Endothelial cell of umbilical vein (primary cell): ENCODE data around the gene RRP1.
"Not testable (repeated sequence)": the region's sequence is repeated elsewhere in the genome, so short reads cannot be mapped to it uniquely, and the experiment has no call there.

ENCODE experiments used
- CTCF ChIP-seq, 2 donors: IDR thresholded peaks; 1 replicate in 1 of 2; 2 replicates in 1 of 2; pipeline ENCODE4 v1.5.1; 2011; ENCODE audit warnings: low read length in 2 of 2, mild to moderate bottlenecking in 2 of 2, moderate library complexity in 2 of 2, control low read depth in 1 of 2, inconsistent platforms in 1 of 2, low read depth in 1 of 2; ENCODE audit not compliant: insufficient read depth in 1 of 2; ENCODE audit errors: extremely low read depth in 1 of 2
- EZH2 ChIP-seq: IDR thresholded peaks from 2 replicates; pipeline ENCODE4 v1.6.1; 2012; ENCODE audit warnings: borderline replicate concordance, low read depth, mild to moderate bottlenecking, moderate library complexity, low read length, inconsistent platforms; ENCODE audit not compliant: severe bottlenecking
- FOS ChIP-seq: IDR thresholded peaks from 2 replicates; pipeline ENCODE4 v1.6.1; 2011; ENCODE audit warnings: mild to moderate bottlenecking, low read length, moderate library complexity, borderline replicate concordance; ENCODE audit not compliant: insufficient read depth
- JUN ChIP-seq: IDR thresholded peaks from 2 replicates; pipeline ENCODE4 v1.6.1; 2011; ENCODE audit warnings: borderline replicate concordance, low read depth; ENCODE audit not compliant: insufficient read length, insufficient read depth
- MAX ChIP-seq: IDR thresholded peaks from 2 replicates; pipeline ENCODE4 v1.6.1; 2011; ENCODE audit not compliant: insufficient read depth, insufficient read length
- MYC ChIP-seq: IDR thresholded peaks from one replicate; pipeline ENCODE4 v1.6.1; 2011; ENCODE audit warnings: mild to moderate bottlenecking, low read depth, low read length
- POLR2A ChIP-seq: IDR thresholded peaks from 2 replicates; pipeline ENCODE4 v1.6.1; 2012; ENCODE audit warnings: low read depth, mild to moderate bottlenecking, control low read depth, low read length
- POLR2AphosphoS5 ChIP-seq: IDR thresholded peaks from 2 replicates; pipeline ENCODE4 v1.6.1; 2012; ENCODE audit warnings: low read depth, mild to moderate bottlenecking, control low read depth, low read length, moderate library complexity; ENCODE audit not compliant: insufficient read depth

GRCh38 chr21:43844906-43845305 is 55.5 kb downstream of the RRP1 start:
- TF ChIP-seq POLR2AphosphoS5; CTCF (IDR thresholded peaks at IDR 0.05; ENCODE audit: extremely low read depth in 1 of 2, insufficient read depth in 1 of 2, low read depth in 1 of 2, low read length in 2 of 2); POLR2A; MAX; EZH2; MYC; FOS; JUN: not testable (repeated sequence)
